ENCODE results near the gene GTF3C2.

GTF3C2 gene

DNA sequence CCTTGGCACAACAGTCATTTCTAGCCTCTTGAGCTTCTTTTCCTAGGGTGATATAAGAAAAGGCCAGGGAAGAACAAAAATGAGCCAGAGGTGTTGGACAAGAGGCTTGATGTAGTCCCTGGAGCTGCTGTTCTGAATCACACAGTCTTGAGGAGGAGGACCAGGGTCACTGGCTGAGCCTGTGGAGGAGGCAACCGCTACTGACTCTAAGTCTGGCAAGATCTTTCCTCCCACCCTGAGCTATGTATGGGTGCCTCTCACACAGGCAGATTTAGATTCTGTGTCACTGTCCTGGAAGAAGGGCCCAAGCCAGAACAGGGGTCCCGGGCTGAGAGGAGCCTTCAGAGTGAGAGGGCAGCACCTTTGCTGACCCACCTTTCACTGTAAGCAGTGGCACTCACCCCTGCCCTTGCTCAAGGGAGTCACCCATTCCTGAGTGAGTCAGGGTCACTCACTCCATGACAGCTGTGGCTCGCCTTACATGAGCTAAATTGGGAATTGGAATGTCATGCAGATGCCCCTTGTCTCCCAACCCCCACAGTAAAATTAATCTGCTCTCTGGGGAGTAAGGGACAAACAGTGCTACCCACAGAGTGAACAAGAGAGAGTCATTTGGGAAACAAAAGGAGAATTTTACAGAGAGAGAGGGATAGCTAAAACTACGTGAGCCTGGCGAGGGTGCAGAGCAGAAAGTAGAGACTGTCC lies 74.6 kb downstream of the GTF3C2 start, which contains the start of gene TRIM54:
Gene TRIM54, plus strand, starts transcription at position 575 of the 705 bp plus-strand sequence. CDS start 303 bp downstream, outside the sequence.
- TF ChIP-seq ZNF138 (tag by site-specific recombination; IDR thresholded peaks at IDR 0.05; ENCODE audit: borderline replicate concordance) (no peak), KLF10 (tag by site-specific recombination; IDR thresholded peaks at IDR 0.05) (no peak), ZNF791 (tag by site-specific recombination; IDR thresholded peaks at IDR 0.05) (no peak), OVOL3 (tag by site-specific recombination; IDR thresholded peaks at IDR 0.05) (no peak), ZSCAN16 (tag by site-specific recombination; IDR thresholded peaks at IDR 0.05) (no peak), GLI4 (tag by site-specific recombination; IDR thresholded peaks at IDR 0.05) (no peak), ZNF18 (tag by site-specific recombination; IDR thresholded peaks at IDR 0.05) (no peak), ZNF426 (tag by site-specific recombination; IDR thresholded peaks at IDR 0.05) (no peak)
- Histone ChIP-seq H3K4me3 (ENCODE audit: low read depth, low read length) (no peak within 1 kb of the TSS), H3K27ac (ENCODE audit: extremely low read depth, low read depth, low read length) (no peak within 1 kb of the TSS), H3K4me1 (ENCODE audit: control insufficient read depth, insufficient read depth, low read length) (no peaks in the 10 kb centered on the region; the same call in 1 of the 2 replicates), H3K9me3 (ENCODE audit: control insufficient read depth, insufficient read depth, low read depth, low read length) (no peaks in the 10 kb centered on the region), H3K36me3 (ENCODE audit: control insufficient read depth in 2 of 2, insufficient read depth in 1 of 2, low read length in 2 of 2) (no peaks in the 10 kb centered on the region)
- ChIA-PET CTCF (interaction anchor here (0.6 to 7.9 kb wide), 10 partner anchors 11 to 299 kb away, joined by 3 to 211 read pairs (median 6); partner anchors contain the start of gene SLC30A3), POLR2A (no interaction called here)

DNA sequence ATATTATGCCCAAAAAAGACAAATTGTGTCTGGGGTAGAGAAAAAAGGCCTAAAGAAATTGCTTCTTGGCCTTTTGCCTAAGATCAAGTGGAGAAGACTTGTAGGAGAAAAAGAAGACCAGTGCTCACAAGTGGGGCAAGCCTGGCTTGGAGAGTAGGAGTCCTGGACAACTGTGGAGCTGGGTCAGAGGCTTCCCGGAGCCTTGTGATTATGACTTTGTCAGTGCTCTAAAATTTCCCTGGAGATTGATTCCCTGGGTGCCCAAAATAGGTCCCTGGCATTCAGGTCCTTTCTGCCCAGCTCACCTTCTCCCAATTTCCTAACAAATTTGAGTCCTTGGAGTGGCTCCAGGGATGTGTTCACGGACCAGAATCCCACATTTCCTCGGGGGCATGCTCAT lies 75.1 kb downstream of the GTF3C2 start:
- no peaks in the 10 kb centered on the region; the same call in 1 of the 2 replicates for H3K4me1 ChIP-seq (ENCODE audit: control insufficient read depth, insufficient read depth, low read length)
- ChIA-PET CTCF (interaction anchor here (0.6 to 7.9 kb wide), 11 partner anchors 10 to 298 kb away, joined by 3 to 211 read pairs (median 5); partner anchors contain the start of gene SLC30A3), POLR2A (no interaction called here)
- H3K36me3 ChIP-seq (ENCODE audit: control insufficient read depth in 2 of 2, insufficient read depth in 1 of 2, low read length in 2 of 2), result no peaks in the 10 kb centered on the region
- no peak overlapping the region for H3K27ac ChIP-seq (ENCODE audit: extremely low read depth, low read depth, low read length)
- H3K4me3 ChIP-seq (ENCODE audit: low read depth, low read length), result no peak overlapping the region
- H3K9me3 ChIP-seq (ENCODE audit: control insufficient read depth, insufficient read depth, low read depth, low read length), result no peaks in the 10 kb centered on the region
- TF ChIP-seq ZNF510 (tag by site-specific recombination; IDR thresholded peaks at IDR 0.05; ENCODE audit: insufficient replicate concordance), result no peak
- no peak for TF ChIP-seq ZFP41 (tag by site-specific recombination; IDR thresholded peaks at IDR 0.05; ENCODE audit: borderline replicate concordance)
- no peak for TF ChIP-seq ZSCAN18 (tag by site-specific recombination; IDR thresholded peaks at IDR 0.05)
- TF ChIP-seq ZNF76 (tag by site-specific recombination; IDR thresholded peaks at IDR 0.05; ENCODE audit: borderline replicate concordance, low read depth), result no peak
- TF ChIP-seq ZNF26 (tag by site-specific recombination; IDR thresholded peaks at IDR 0.05), result no peak
- TF ChIP-seq ZNF843 (tag by site-specific recombination; IDR thresholded peaks at IDR 0.05), result no peak
- TF ChIP-seq ZNF18 (tag by site-specific recombination; IDR thresholded peaks at IDR 0.05), result no peak
- no peak for TF ChIP-seq OSR2 (tag by site-specific recombination; IDR thresholded peaks at IDR 0.05)
- no peak for TF ChIP-seq ZNF580 (tag by site-specific recombination; IDR thresholded peaks at IDR 0.05)
- no peak for TF ChIP-seq ZNF785 (tag by site-specific recombination; IDR thresholded peaks at IDR 0.05)
- no peak for TF ChIP-seq ZNF837 (tag by site-specific recombination; IDR thresholded peaks at IDR 0.05)
- TF ChIP-seq ZNF621 (tag by site-specific recombination; IDR thresholded peaks at IDR 0.05), result no peak
- TF ChIP-seq SP3 (tag by site-specific recombination; IDR thresholded peaks at IDR 0.05), result no peak
- TF ChIP-seq GLI2 (tag by site-specific recombination; IDR thresholded peaks at IDR 0.05; ENCODE audit: borderline replicate concordance, low read depth), result no peak
